ENCODE results near the gene ASF1A. TPM values are rescaled to one million over a fixed set of nuclear protein-coding genes. Genes with fewer than 3 reads are reported as not detected.
A peak's percentile ranks its signal among the peaks of the same experiment; 100 is the strongest.
"Not testable (repeated sequence)": the region's sequence is repeated elsewhere in the genome, so short reads cannot be mapped to it uniquely, and the experiment has no call there.

ASF1A gene
- total RNA-seq (2014; rRNA removed; shearing (Covaris generic)): 15.8 and 18.1 TPM in 2 replicates
- 6.4 and 7.1 TPM in 2 replicates for polyA plus RNA-seq (2015; cell fraction: cytosol; rRNA removed)
- polyA plus RNA-seq (2015; cell fraction: nucleus; rRNA removed): 3.6 and 5.6 TPM in 2 replicates

GRCh38 chr6:118893807-118894424, at the start of gene ASF1A:
Gene ASF1A (plus strand): TSS chr6:118894152. CDS start chr6:118894414, 262 bp downstream.
- in situ Hi-C loops (cut with HindIII; ENCODE audit: low pct_unique_long_range_greater_than_20kb, low sequenced_read_pairs): no loop called here
- peak; percentile 98 for DNase-seq (ENCODE audit: low read depth, low spot score)

- DNase-seq (ENCODE audit: low read depth, low spot score): no peak
- in situ Hi-C loops (cut with HindIII; ENCODE audit: low pct_unique_long_range_greater_than_20kb, low sequenced_read_pairs): no loop called here
Observed at GRCh38 chr6:118844915-118845314, 49.0 kb upstream of the ASF1A start.

GRCh38 chr6:118853408-118853807, 40.5 kb upstream of the ASF1A start:
- in situ Hi-C loops (cut with HindIII; ENCODE audit: low pct_unique_long_range_greater_than_20kb, low sequenced_read_pairs): no loop called here
- DNase-seq (ENCODE audit: low read depth, low spot score): no peak

- in situ Hi-C loops (cut with HindIII; ENCODE audit: low pct_unique_long_range_greater_than_20kb, low sequenced_read_pairs): no loop called here
Observed at GRCh38 chr6:118856301-118856700, 37.7 kb upstream of the ASF1A start.

GRCh38 chr6:118859517-118860064, 34.4 kb upstream of the ASF1A start:
- in situ Hi-C loops (cut with HindIII; ENCODE audit: low pct_unique_long_range_greater_than_20kb, low sequenced_read_pairs): no loop called here
- DNase-seq (ENCODE audit: low read depth, low spot score): no peak

More at GRCh38 chr6:118856301-118856700, 37.7 kb upstream of the ASF1A start:
- DNase-seq (ENCODE audit: low read depth, low spot score): no peak

- no peak for DNase-seq (ENCODE audit: low read depth, low spot score)
Observed at GRCh38 chr6:118860363-118860762, 33.6 kb upstream of the ASF1A start.

GRCh38 chr6:118860880-118861279, 33.1 kb upstream of the ASF1A start:
- DNase-seq (ENCODE audit: low read depth, low spot score): no peak
- in situ Hi-C loops (cut with HindIII; ENCODE audit: low pct_unique_long_range_greater_than_20kb, low sequenced_read_pairs): no loop called here

More at GRCh38 chr6:118860363-118860762, 33.6 kb upstream of the ASF1A start:
- in situ Hi-C loops (cut with HindIII; ENCODE audit: low pct_unique_long_range_greater_than_20kb, low sequenced_read_pairs): no loop called here

- no peak for DNase-seq (ENCODE audit: low read depth, low spot score)
- in situ Hi-C loops (cut with HindIII; ENCODE audit: low pct_unique_long_range_greater_than_20kb, low sequenced_read_pairs): no loop called here
Observed at GRCh38 chr6:118862443-118862842, 31.5 kb upstream of the ASF1A start.

GRCh38 chr6:118864341-118865099, 29.4 kb upstream of the ASF1A start:
- in situ Hi-C loops (cut with HindIII; ENCODE audit: low pct_unique_long_range_greater_than_20kb, low sequenced_read_pairs): no loop called here
- no peak for DNase-seq (ENCODE audit: low read depth, low spot score)

- no peak for DNase-seq (ENCODE audit: low read depth, low spot score)
- in situ Hi-C loops (cut with HindIII; ENCODE audit: low pct_unique_long_range_greater_than_20kb, low sequenced_read_pairs): no loop called here
Observed at GRCh38 chr6:118865100-118865391, 28.9 kb upstream of the ASF1A start.

- in situ Hi-C loops (cut with HindIII; ENCODE audit: low pct_unique_long_range_greater_than_20kb, low sequenced_read_pairs): no loop called here
- peak; percentile 87 for DNase-seq (ENCODE audit: low read depth, low spot score)
Observed at GRCh38 chr6:118867181-118867580, 26.8 kb upstream of the ASF1A start.

- in situ Hi-C loops (cut with HindIII; ENCODE audit: low pct_unique_long_range_greater_than_20kb, low sequenced_read_pairs): not testable (repeated sequence)
Observed at GRCh38 chr6:118868901-118869300, 25.1 kb upstream of the ASF1A start.

GRCh38 chr6:118869350-118869749, 24.6 kb upstream of the ASF1A start:
- in situ Hi-C loops (cut with HindIII; ENCODE audit: low pct_unique_long_range_greater_than_20kb, low sequenced_read_pairs): no loop called here
- DNase-seq (ENCODE audit: low read depth, low spot score): no peak

More at GRCh38 chr6:118868901-118869300, 25.1 kb upstream of the ASF1A start:
- DNase-seq (ENCODE audit: low read depth, low spot score): not testable (repeated sequence)

- in situ Hi-C loops (cut with HindIII; ENCODE audit: low pct_unique_long_range_greater_than_20kb, low sequenced_read_pairs): no loop called here
- DNase-seq (ENCODE audit: low read depth, low spot score): peak; percentile 14
Observed at GRCh38 chr6:118869894-118870589, 23.9 kb upstream of the ASF1A start.

- in situ Hi-C loops (cut with HindIII; ENCODE audit: low pct_unique_long_range_greater_than_20kb, low sequenced_read_pairs): no loop called here
Observed at GRCh38 chr6:118871331-118871730, 22.6 kb upstream of the ASF1A start.

GRCh38 chr6:118872318-118872717, 21.6 kb upstream of the ASF1A start:
- no peak for DNase-seq (ENCODE audit: low read depth, low spot score)

More at GRCh38 chr6:118871331-118871730, 22.6 kb upstream of the ASF1A start:
- no peak for DNase-seq (ENCODE audit: low read depth, low spot score)

GRCh38 chr6:118872726-118873125, 21.2 kb upstream of the ASF1A start:
- no peak for DNase-seq (ENCODE audit: low read depth, low spot score)
- in situ Hi-C loops (cut with HindIII; ENCODE audit: low pct_unique_long_range_greater_than_20kb, low sequenced_read_pairs): no loop called here

More at GRCh38 chr6:118872318-118872717, 21.6 kb upstream of the ASF1A start:
- in situ Hi-C loops (cut with HindIII; ENCODE audit: low pct_unique_long_range_greater_than_20kb, low sequenced_read_pairs): no loop called here

- in situ Hi-C loops (cut with HindIII; ENCODE audit: low pct_unique_long_range_greater_than_20kb, low sequenced_read_pairs): no loop called here
Observed at GRCh38 chr6:118873239-118873638, 20.7 kb upstream of the ASF1A start.

More at GRCh38 chr6:118873239-118873638, 20.7 kb upstream of the ASF1A start:
- DNase-seq (ENCODE audit: low read depth, low spot score): no peak

Data from SK-MEL-5 (cell line).